Stimulated activated CD4-positive, alpha-beta T cell treated with anti-CD3 and anti-CD28 coated beads, Interleukin-15, amount 100 ng/mL, for 24 hours (primary cell): ENCODE data around the gene CHRNA4.

Experiments used
- DNase-seq: peaks from one replicate; pipeline ENCODE4 v3.0.0-alpha.2; 2020

CHRNA4 gene

DNA sequence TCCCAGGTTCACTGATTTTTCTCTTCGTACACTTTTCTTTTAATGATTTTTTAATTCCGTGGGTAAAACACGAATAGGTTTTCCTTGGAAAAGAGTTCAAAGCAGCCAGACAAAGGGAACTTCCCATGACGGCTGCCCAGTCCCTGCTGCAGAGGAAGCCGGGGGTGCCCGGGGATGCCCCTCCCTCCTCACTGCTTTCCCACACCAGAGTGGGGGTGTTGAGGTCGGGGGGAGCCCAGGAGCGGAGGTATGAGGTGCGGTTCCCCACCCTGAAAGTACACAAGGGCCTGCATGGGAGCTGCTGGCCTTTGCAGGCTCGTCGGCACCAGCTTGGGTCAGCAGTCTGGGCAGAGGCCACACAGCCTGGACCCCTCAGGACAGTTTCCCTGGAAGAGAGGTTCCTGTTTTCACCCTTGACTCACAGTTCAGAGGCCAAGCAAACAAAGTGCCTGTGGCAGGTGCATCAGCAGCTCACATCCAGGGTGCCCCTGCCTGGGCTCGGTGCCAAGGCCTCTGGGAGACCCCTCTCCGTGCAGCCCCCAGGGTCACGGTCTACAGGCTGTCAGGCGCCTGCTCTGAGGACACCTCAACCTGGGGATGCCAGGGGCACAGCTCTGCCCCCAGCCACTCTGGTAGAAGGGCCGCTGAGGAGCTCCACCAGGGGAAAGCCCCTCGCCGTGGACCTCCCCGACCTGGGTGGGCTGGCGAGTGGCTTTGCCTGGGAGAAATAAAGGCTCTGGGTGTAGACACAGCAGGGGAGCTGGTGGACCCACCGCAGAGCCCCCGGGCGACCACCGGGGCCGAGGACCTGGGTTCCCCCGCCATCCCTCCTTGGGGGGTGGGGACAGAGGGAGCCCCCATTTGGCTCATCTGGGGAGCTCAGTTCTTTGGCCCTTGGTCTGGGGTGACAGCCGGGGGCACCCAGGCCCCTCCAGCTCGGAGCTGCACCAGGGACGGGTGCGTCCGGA lies 15.4 kb upstream of the CHRNA4 start:
- no peak for DNase-seq

- no peak for DNase-seq
Measured at GRCh38 chr20:63375438-63375837, 14.3 kb upstream of the CHRNA4 start.

DNA sequence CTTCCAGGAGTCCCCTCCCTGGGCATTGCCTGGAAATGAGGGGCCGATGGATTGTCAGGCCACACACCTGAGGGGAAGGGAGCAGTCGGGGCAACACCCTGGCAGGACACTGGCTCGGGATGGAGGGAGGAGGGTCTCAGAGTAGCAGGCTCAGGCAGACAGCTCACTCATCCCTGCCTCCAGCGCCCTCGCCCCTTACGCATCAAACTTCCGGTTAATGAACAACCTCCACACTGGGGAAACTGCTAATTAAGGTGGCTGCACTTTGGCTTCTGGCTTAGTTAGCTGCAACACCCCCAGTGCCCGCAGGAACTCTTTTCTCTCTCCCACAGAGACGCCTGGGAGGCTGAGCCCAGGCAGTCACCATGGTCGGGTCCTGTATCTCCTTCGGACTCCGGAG lies 13.4 kb upstream of the CHRNA4 start:
- DNase-seq: no peak

GRCh38 chr20:63373996-63374395 lies 12.8 kb upstream of the CHRNA4 start:
- DNase-seq: no peak

GRCh38 chr20:63372971-63373885 lies 12.1 kb upstream of the CHRNA4 start:
- no peak for DNase-seq

- DNase-seq: no peak
Measured at GRCh38 chr20:63371291-63371865, 10.2 kb upstream of the CHRNA4 start.

DNA sequence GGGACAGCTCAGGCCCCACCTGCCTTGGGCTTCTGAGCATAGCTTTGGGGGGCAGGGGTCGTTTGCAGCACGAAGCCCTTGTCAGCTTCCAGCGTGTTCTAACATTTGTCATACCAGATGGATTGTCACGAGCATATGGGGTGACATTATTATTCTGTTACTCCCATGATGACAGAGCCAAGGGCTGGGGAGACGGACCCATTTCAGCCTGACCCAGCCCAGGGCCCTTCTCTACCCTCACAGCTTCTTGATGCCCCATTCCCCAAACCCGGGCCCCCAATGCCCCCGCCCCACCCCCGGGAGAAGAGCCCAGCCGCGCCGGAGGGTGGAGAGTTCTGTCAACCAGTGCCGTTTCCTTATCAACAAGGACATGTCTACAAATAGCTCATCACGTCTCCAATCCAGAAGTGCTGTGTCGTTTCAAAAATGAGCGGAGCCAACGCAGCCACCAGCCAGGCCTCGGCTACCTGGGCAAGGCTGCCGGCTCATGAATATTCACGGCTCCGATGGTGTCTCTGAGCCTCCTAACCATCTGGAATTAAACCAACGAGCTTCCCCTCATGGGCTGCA lies 9.6 kb upstream of the CHRNA4 start:
- no peak for DNase-seq

DNA sequence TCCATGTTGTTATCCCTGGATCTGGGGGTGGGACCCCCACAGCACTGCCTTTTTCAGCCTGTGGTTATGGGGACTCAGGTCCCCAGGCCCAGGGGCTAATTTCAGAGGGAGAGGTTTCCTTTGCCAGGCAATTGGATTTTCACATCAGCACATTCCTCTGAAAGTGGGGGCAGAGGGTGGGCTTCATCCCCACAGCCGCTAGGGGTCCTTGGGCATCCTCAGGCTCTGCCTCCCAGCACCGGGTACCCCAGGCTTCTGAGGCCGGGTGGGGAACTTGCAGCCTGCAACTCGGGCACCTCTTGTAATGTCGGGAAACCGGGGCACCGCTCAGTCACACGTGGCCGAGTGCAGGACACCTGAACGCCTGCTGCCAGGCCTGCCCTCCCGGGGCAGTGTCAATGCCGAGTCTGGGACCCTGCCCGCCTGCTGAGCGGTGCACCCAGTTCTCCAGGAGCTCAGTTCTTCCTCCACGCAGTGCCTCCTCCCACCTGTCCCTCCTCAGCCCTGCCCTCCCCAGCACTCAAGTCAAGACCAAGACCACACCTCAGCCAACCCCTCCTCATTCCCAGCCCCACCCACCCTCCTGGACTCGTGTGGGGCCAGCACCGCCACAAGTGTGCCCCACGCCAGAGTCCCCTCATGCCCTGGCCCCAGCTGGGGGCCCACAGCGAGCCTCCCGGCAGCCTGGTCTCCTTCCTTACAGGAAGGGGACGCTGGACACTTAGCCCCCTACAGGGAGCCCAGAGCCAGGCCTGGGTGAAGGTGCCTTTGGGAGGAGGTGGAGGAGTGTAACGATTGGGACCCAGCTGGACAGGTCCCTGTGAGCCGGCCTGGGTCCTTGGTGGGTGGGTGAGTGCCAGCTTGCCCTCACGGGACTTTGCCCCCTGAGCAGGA lies 8.8 kb upstream of the CHRNA4 start:
- DNase-seq: no peak

DNA sequence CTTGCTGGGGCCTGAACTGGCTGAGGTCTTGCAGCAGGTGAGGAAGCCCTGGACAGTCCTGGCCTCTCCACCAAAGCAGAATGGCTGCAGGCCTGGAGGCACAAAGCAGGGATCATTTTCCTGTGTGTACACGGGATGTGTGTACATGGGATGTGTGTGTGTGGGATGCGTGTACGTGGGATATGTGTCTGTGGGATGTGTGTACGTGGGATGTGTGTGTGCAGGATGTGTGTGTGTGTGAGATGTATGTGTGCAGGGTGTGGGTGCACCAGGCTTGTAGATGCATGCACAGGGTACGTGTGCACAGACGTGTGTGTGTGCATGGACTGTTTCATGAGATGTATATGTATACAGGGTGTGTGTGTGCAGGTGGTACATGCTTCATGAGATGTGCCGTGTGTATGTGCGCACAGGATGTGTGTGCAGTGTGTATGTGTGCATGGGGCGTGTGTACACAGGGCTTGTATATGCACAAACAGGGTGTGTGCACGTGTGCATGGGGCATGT lies 7.9 kb upstream of the CHRNA4 start:
- DNase-seq: no peak

DNA sequence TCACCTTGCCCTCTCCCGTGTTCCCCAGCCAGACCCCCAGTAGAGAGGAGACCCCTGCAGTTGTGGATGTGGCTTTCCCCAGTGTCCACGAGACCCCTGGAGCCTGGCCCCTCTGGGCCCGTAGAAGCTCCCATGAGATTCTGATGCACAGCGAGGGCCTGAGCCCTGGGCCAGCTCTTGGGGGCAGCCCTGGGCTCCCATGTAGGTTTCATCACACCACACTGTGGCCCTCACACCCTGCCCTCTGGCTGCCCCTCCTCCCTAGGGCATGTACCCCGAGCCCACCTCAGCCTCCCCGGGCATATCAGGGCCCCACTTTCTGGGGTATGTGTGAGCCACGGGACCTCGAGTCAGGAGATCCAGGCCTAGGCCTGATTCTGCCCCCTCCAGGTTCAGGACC lies 7.0 kb upstream of the CHRNA4 start:
- DNase-seq: no peak

GRCh38 chr20:63367446-63368055 lies 6.4 kb upstream of the CHRNA4 start:
- DNase-seq: no peak

DNA sequence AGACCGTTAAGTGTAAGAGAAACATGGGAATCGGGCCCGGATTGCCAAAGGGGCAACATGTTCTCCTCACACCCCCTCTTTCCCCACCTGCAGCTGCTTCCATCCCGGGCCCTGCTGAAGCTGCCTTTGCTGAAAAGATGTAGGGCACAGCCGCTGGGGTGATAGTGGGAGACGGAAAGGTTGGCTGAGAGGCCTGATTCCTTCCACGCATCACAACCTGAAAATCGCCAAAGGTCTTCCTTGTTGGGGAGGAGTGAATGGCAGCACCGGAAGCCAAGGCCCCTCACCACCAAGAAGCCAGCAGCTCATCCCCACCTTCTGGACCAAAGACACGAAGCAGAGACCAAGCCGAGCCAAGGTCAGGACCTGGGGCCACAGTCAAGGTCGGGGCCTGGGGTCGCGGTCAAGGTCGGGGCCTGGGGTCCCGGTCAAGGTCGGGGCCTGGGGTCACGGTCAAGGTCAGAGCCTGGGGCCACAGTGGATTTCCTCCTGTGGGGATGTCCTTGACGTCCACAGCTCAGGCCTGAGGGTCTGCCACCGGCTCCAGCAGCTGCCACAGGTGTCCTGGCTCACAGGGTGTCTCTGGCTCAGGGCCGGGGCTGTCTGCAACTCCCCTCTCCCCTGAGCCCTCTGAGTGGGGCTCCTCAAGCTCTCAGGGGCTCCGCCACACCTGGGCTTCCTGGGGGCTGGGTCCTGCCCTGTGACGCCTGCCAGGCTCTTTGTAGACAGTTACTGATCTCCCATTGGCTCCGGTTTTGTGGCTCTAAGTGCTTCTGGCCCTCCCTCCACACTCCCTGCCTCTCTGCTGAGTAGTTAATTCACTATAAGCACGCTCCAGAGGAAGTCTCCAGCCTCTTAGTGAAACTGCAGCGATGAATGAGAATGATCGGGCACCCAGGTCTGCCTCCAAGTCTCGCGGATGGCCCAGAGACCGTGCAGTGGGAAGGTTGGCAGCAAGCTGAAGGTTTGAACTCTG lies 5.5 kb upstream of the CHRNA4 start:
- no peak for DNase-seq

DNA sequence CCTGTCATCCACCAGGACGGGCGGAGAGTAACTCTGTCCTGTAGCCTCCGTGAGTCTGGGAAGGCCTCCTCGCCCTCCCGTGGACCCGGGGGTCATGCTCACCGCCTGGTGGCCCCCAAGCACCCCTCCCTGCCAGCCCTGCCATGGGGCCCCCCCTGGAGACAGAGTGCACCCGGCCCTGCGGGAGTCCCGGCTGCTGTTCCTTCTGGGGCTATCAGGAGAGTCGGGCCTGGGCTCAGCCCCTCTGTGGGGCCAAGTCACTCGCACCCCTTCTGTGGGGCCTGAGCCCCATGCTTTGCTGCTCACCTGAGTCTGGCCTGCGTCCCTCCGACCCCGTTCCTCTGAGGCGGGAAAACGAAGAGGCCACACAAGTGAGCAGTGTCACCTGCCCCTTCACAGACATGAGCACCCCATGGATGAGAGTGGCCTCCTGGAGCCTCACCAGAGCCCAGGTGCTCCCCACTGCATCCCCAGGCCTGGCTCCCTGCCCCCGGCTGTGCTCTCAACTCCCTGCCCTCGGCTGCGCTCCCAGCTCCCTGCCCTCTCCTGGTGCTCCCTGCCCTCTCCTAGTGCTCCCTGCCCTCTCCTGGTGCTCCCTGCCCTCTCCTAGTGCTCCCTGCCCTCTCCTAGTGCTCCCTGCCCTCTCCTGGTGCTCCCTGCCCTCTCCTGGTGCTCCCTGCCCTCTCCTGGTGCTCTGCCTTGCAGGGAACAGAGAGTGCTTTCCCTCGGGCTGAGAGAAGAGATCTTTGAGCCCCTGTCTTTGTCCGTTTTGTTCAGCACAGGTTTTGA lies 4.6 kb upstream of the CHRNA4 start:
- no peak for DNase-seq

DNA sequence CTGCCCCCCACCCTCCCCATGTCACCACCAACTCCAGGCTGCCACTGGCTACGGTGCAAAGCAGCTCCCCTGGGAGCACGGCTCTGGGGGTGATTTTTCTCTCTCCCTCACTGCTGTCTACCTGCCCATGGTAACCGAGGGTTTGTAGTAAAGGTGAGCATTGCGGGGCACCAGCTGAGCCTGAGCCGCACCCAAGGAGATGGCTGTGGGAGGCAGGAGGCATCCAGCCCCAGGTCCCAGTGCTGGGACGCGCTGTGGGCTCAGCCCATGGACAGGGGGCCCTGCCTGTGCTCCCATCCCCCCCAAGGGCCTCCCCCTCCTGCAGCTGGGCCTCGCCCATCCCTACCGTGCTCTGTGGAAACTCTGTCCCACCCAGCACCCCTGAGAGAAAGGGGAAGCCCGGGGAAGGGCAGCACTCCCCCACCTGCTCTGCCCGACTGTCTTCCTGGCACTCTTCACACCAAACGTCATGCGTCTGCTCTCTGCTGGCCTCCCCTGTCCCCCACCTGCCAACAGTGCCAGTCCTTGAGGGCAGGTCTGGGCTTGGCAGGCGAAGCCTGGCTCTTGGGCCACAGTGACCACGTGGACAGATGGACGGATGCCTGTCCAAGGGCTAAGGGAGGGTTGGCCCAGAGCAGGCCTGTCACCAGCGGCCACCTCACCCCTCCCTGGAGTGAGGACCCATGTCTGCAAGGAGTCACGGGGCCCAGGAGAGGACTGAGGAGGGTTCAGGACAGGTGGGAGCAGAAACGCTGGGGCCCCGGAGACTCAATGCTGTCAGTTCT lies 3.8 kb upstream of the CHRNA4 start:
- DNase-seq: no peak

GRCh38 chr20:63363981-63364561 lies 2.9 kb upstream of the CHRNA4 start:
- no peak for DNase-seq

GRCh38 chr20:63363013-63363957 lies 2.1 kb upstream of the CHRNA4 start:
- DNase-seq: no peak
